Ishikawa (cell line): ENCODE data around the gene OR52E1.

Experiments
- CEBPB ChIP-seq: IDR thresholded peaks from 2 replicates; pipeline ENCODE4 v1.6.1; 2012
- CREB1 ChIP-seq: IDR thresholded peaks from 2 replicates; pipeline ENCODE4 v1.6.1; 2012; ENCODE audit warnings: low read depth
- EGR1 ChIP-seq: IDR thresholded peaks from 2 replicates; pipeline ENCODE4 v1.6.1; 2012
- EP300 ChIP-seq: IDR thresholded peaks from 2 replicates; pipeline ENCODE4 v1.6.1; 2012; ENCODE audit warnings: borderline replicate concordance
- FOXM1 ChIP-seq: IDR thresholded peaks from 2 replicates; pipeline ENCODE4 v1.6.1; 2012; ENCODE audit warnings: low read depth, borderline replicate concordance
- MAX ChIP-seq: IDR thresholded peaks from 2 replicates; pipeline ENCODE4 v1.6.1; 2012
- NFIC ChIP-seq: IDR thresholded peaks from 2 replicates; pipeline ENCODE4 v1.6.1; 2012
- RAD21 ChIP-seq: IDR thresholded peaks from 2 replicates; pipeline ENCODE4 v1.6.1; 2012; ENCODE audit warnings: low read depth
- REST ChIP-seq: IDR thresholded peaks from 2 replicates; pipeline ENCODE4 v1.6.1; 2012; ENCODE audit warnings: low read depth, mild to moderate bottlenecking
- TAF1 ChIP-seq: IDR thresholded peaks from 2 replicates; pipeline ENCODE4 v1.6.1; 2012; ENCODE audit warnings: low read depth, mild to moderate bottlenecking
- TCF12 ChIP-seq: IDR thresholded peaks from 2 replicates; pipeline ENCODE4 v1.6.1; 2012; ENCODE audit warnings: low read depth
- USF1 ChIP-seq: IDR thresholded peaks from 2 replicates; pipeline ENCODE4 v1.6.1; 2012
- YY1 ChIP-seq: IDR thresholded peaks from 2 replicates; pipeline ENCODE4 v1.6.1; 2012; ENCODE audit warnings: low read depth
- ZBTB7A ChIP-seq: IDR thresholded peaks from 2 replicates; pipeline ENCODE4 v1.6.1; 2012; ENCODE audit warnings: low read depth

- TF ChIP-seq MAX (no peak), EP300 (no peak), RAD21 (no peak), REST (no peak), FOXM1 (no peak), CEBPB (no peak), ZBTB7A (no peak), TAF1 (no peak), YY1 (no peak), USF1 (no peak), EGR1 (no peak), NFIC (no peak), TCF12 (no peak), CREB1 (no peak)
Measured at GRCh38 chr11:5036669-5037068, 32.7 kb upstream of the OR52E1 start.
